ENCODE results near the gene DISP1. TPM values are rescaled to one million over a fixed set of nuclear protein-coding genes. Genes with fewer than 3 reads are reported as not detected.

Gene DISP1
- total and polyA plus RNA-seq, 10 donors, result 1.5 to 14.3 (median 7.2) TPM

DNA sequence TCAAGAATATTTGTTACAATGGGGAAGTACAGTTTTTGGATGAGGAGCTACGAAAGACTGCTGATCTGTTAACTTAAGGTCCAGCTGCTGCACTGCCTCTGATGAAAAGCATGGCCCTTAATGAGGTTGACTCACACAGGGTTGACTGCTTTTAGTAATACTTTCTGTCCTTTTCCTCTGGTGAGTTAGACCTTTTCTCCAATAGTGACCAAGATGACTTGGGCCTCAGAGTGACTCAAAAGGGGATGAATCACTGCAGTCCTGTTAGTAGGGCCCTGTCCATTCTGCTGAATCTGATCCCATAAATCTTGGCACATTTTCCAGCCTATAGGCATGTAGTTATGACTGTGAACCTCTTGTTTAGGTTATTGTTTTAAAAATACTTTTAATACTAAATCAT is 2.7 kb downstream of the DISP1 start:
- intact Hi-C loops (cut with DNase I; ENCODE audit: low total_unique reads), result no loop called here
- TF ChIP-seq POLR2AphosphoS5 (IDR thresholded peaks at IDR 0.05), result no peak
- TF ChIP-seq, protein P1, sequence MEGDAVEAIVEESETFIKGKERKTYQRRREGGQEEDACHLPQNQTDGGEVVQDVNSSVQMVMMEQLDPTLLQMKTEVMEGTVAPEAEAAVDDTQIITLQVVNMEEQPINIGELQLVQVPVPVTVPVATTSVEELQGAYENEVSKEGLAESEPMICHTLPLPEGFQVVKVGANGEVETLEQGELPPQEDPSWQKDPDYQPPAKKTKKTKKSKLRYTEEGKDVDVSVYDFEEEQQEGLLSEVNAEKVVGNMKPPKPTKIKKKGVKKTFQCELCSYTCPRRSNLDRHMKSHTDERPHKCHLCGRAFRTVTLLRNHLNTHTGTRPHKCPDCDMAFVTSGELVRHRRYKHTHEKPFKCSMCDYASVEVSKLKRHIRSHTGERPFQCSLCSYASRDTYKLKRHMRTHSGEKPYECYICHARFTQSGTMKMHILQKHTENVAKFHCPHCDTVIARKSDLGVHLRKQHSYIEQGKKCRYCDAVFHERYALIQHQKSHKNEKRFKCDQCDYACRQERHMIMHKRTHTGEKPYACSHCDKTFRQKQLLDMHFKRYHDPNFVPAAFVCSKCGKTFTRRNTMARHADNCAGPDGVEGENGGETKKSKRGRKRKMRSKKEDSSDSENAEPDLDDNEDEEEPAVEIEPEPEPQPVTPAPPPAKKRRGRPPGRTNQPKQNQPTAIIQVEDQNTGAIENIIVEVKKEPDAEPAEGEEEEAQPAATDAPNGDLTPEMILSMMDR (IDR thresholded peaks at IDR 0.05 in 8 of 11, conservative IDR thresholded peaks at IDR 0.05 in 3 of 11), result no peak
- TF ChIP-seq POLR2A (IDR thresholded peaks at IDR 0.05), result no peak

DNA sequence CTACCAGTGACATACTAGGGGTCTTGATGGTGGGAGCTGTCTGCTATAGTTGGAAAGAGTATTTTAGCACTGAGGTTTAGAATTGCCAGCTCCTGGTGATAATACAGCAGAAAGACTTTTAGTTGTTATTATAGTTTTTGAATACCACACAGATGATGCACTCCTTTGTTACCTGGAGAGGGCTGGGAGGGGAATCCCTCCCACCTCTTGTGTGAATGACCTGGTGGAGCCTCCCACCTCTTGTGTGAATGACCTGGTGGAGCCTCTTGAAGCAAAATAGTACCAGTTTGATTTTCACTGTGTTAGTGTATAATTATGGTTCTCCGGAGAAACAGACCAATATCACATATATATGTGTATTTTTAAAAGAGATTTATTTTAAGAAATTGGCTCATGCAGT is 3.3 kb downstream of the DISP1 start:
- DNase-seq, result no peak
- no peaks in the 10 kb centered on the region for H3K36me3 ChIP-seq
- H3K4me1 ChIP-seq, result peaks cover 0 to 40% (median 25%) of the 10 kb centered on the region in 6 donors
- intact Hi-C loops (cut with DNase I; ENCODE audit: low total_unique reads), result no loop called here
- no peak overlapping the region for H3K27ac ChIP-seq
- no peak for TF ChIP-seq POLR2AphosphoS5 (IDR thresholded peaks at IDR 0.05)
- TF ChIP-seq, protein P1 (IDR thresholded peaks at IDR 0.05 in 8 of 11, conservative IDR thresholded peaks at IDR 0.05 in 3 of 11), result no peak
- WGBS, 5 donors, result 90 to 100% (median 97%) methylated on average over 1 of the region's 1 CpG
- H3K27me3 ChIP-seq (replicated peaks in 1 of 7), result no peaks in the 10 kb centered on the region
- H3K9me3 ChIP-seq, result no peaks in the 10 kb centered on the region
- H3K4me3 ChIP-seq, result no peak overlapping the region

More for the DNA sequence above, 2.7 kb downstream of the DISP1 start:
- Histone ChIP-seq H3K4me3 (no peak overlapping the region), H3K36me3 (no peaks in the 10 kb centered on the region), H3K4me1 (peaks cover 0 to 40% (median 25%) of the 10 kb centered on the region in 6 donors), H3K27me3 (replicated peaks in 1 of 7) (no peaks in the 10 kb centered on the region), H3K9me3 (no peaks in the 10 kb centered on the region), H3K27ac (no peak overlapping the region)
- 55 to 73% (median 70%) methylated on average over 1 of the region's 1 CpG for WGBS, 5 donors
- no peak for DNase-seq

DNA sequence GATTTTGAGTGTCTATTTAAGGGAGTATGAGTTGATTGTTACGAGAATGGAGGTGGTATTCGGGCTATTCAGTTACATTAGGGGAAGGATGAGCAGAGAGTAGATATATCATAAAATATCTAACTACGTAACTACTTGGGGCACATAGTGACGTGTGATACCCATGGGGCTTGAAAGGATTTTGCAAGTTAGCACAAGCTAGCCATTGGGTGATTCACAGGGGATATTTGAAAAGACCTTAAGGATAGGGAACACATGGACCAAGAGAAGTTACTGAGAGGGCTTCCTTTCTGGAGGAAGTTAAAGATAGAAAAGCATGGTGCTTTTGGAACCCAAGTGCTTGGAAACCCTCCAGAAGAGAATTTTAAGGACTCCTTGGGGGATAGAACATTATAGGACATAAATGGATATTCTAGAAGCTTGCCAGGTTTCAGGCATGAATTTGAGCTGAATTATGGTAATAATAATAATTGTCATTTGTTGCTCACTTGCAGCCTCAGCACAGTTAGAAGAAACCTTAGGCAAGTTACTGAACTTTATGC is 5.4 kb downstream of the DISP1 start:
- Histone ChIP-seq H3K9me3 (no peaks in the 10 kb centered on the region), H3K4me3 (no peak overlapping the region), H3K27me3 (replicated peaks in 1 of 7) (no peaks in the 10 kb centered on the region), H3K27ac (no peak overlapping the region), H3K4me1 (peaks cover 0 to 32% (median 19%) of the 10 kb centered on the region in 6 donors), H3K36me3 (no peaks in the 10 kb centered on the region)
- no peak for TF ChIP-seq POLR2AphosphoS5 (IDR thresholded peaks at IDR 0.05)
- TF ChIP-seq, protein P1 (IDR thresholded peaks at IDR 0.05 in 8 of 11, conservative IDR thresholded peaks at IDR 0.05 in 3 of 11), result no peak
- no peak for TF ChIP-seq POLR2A (IDR thresholded peaks at IDR 0.05)
- intact Hi-C loops (cut with DNase I; ENCODE audit: low total_unique reads), result no loop called here
- WGBS, 5 donors, result 94 to 99% (median 95%) methylated on average over 4 of the region's 4 CpGs
- no peak for DNase-seq

DNA sequence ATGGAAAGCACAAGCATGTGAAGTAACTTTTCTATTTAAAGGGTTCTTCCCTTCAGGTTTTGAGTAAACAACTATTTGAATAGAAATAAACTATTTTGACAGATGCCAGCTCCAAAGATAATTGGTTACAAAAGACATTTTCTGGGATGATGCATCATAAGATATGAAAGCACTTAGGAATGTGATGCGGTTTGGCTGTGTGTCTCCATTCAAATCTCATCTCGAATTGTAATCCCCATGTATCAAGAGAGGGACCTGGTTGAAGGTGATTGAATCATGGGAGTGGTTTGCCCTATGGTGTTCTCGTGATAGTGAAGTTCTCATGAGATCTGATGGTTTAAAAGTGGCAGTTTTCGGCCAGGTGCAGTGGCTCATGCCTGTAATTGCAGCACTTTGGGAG is 6.4 kb downstream of the DISP1 start:
- H3K27me3 ChIP-seq (replicated peaks in 1 of 7), result no peaks in the 10 kb centered on the region
- no peak for TF ChIP-seq POLR2AphosphoS5 (IDR thresholded peaks at IDR 0.05)
- TF ChIP-seq POLR2A (IDR thresholded peaks at IDR 0.05), result no peak
- TF ChIP-seq, protein P1 (IDR thresholded peaks at IDR 0.05 in 8 of 11, conservative IDR thresholded peaks at IDR 0.05 in 3 of 11), result no peak
- H3K4me3 ChIP-seq, result no peak overlapping the region
- H3K36me3 ChIP-seq, result no peaks in the 10 kb centered on the region
- H3K27ac ChIP-seq, result no peak overlapping the region
- WGBS, 5 donors, result 92 to 93% (median 93%) methylated on average over 4 of the region's 4 CpGs
- H3K9me3 ChIP-seq, result no peaks in the 10 kb centered on the region
- no peak for DNase-seq
- H3K4me1 ChIP-seq, result peaks cover 0 to 23% (median 10%) of the 10 kb centered on the region in 6 donors
- intact Hi-C loops (cut with DNase I; ENCODE audit: low total_unique reads), result no loop called here

All from spleen (tissue), 11 donors.